Stomach (tissue), 9 donors: ENCODE measurements around the gene STS. TPM values are rescaled to one million over a fixed set of nuclear protein-coding genes. Genes with fewer than 3 reads are reported as not detected.

Experiments used
- DNase-seq, 2 donors: peaks; one replicate each; pipeline versions ENCODE4 v3.0.0 to v3.0.0-alpha.2; 2013 to 2019
- H3K27ac ChIP-seq, 5 donors: fragments of 200-600 bp in 4 of 5; sonication (generic) in 4 of 5; one replicate each; pipeline ENCODE4 v1.5.1; 2013 to 2019; ENCODE audit warnings: mild to moderate bottlenecking in 1 of 5, moderate library complexity in 1 of 5
- H3K27me3 ChIP-seq, 3 donors: fragments of 200-600 bp; sonication (generic); one replicate each; pipeline ENCODE4 v1.5.1; 2017 to 2019; ENCODE audit warnings: mixed run types in 1 of 3
- H3K36me3 ChIP-seq, 4 donors: fragments of 200-600 bp; sonication (generic); 1 replicate in 3 of 4; 2 replicates in 1 of 4; pipeline ENCODE4 v1.5.1; 2016 to 2019
- H3K4me1 ChIP-seq, 4 donors: fragments of 200-600 bp; sonication (generic); one replicate each; pipeline ENCODE4 v1.5.1; 2016 to 2019
- H3K4me3 ChIP-seq, 4 donors: fragments of 200-600 bp; sonication (generic) in 3 of 4; one replicate each; pipeline ENCODE4 v1.5.1; 2016 to 2019; ENCODE audit warnings: mild to moderate bottlenecking in 1 of 4
- H3K9me3 ChIP-seq, 4 donors: fragments of 200-600 bp; sonication (generic); one replicate each; pipeline ENCODE4 v1.5.1; 2016 to 2019
- EP300 ChIP-seq: sonication (generic); formaldehyde crosslinking; IDR thresholded peaks from one replicate; pipeline ENCODE4 v1.6.1; 2017; ENCODE audit warnings: antibody characterized with exemption
- POLR2A ChIP-seq, 4 donors: fragments of 450-650 bp; IDR thresholded peaks; one replicate each; pipeline ENCODE4 v1.6.1; 2016; ENCODE audit warnings: antibody characterized with exemption in 4 of 4, control low read depth in 2 of 4, mild to moderate bottlenecking in 1 of 4, moderate library complexity in 1 of 4
- POLR2AphosphoS5 ChIP-seq, 3 donors: sonication (generic); formaldehyde crosslinking; IDR thresholded peaks; one replicate each; pipeline ENCODE4 v1.6.1; 2016; ENCODE audit warnings: antibody characterized with exemption in 3 of 3
- WGBS, 5 donors: extraction: QIAGEN DNeasy Blood & Tissue Kit in 3 of 5; methylation state at CpG; one replicate each; pipeline versions ENCODE4 v1.1.5 to v1.1.7; 2013 to 2018; 5-methylcytosine and 5-hydroxymethylcytosine counted together
- intact Hi-C: fragments of 100-400 bp; cut with DNase I; formaldehyde crosslinking; loops from one replicate; pipeline ENCODE4 v1.15.1; 2023; ENCODE audit warnings: low total_unique reads
- polyA plus RNA-seq, 3 donors: library from polyadenylated mRNA; stranded (reverse); fragments of 200-250 nt; gene quantifications; one replicate each; pipeline ENCODE4 v1.2.3, GENCODE V29; 2013
- total RNA-seq, 5 donors: library from RNA; depleted of rRNA; stranded (reverse); fragments of >200 nt; gene quantifications; one replicate each; pipeline versions ENCODE4 v1.1.0 to v1.2.3, GENCODE V29; 2014 to 2016
- TF ChIP-seq, protein P1 (sequence below), 7 experiments: fragments of 450-650 bp in 4 of 7; fragments of 200-600 bp in 3 of 7; sonication (generic) in 3 of 7; IDR thresholded peaks; one replicate each; pipeline ENCODE4 v1.5.1; 2016 to 2019; ENCODE audit warnings: antibody characterized with exemption in 7 of 7, control low read depth in 2 of 7, mild to moderate bottlenecking in 1 of 7
- donor health status: healthy with polysubstance abuse.
- donor health status: Bipolar disorder and iron deficiency.
- donor health status: healthy.

The STS gene
- total and polyA plus RNA-seq, 8 donors, result 2.1 to 13.4 (median 7.4) TPM

DNA sequence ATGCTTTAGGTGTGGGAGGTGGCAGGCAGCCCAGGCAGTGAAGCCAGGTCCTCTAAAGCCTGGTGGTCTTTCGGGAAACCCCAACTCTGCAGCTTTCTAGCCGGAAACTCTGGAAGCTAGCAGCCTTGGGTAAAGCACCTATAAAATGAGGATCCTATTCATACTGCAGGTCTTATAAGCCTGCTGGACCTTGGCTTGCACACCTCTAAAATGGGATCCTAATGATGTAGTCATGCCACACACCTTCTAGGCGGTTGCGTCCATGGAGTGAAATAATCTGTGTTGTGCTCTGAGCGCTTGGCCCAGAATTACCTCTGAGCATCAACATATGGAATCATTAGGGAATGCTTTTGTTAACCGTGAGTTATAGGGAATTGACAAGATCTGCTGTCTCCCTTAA is 36.0 kb upstream of the STS start:
- Histone ChIP-seq H3K4me1 (peaks cover 0 to 42% (median 11%) of the 10 kb centered on the region in 4 donors), H3K9me3 (no peaks in the 10 kb centered on the region), H3K36me3 (peaks cover 0 to 8% (median 0%) of the 10 kb centered on the region in 4 donors), H3K27ac (no peak overlapping the region), H3K4me3 (no peak overlapping the region), H3K27me3 (no peaks in the 10 kb centered on the region)
- intact Hi-C loops, result no loop called here
- DNase-seq, result no peak
- WGBS, 5 donors, result 95 to 100% (median 98%) methylated on average over 6 of the region's 6 CpGs
- no peak for TF ChIP-seq POLR2A (IDR thresholded peaks at IDR 0.05)
- no peak for TF ChIP-seq EP300
- no peak for TF ChIP-seq POLR2AphosphoS5 (IDR thresholded peaks at IDR 0.05)
- TF ChIP-seq, protein P1, sequence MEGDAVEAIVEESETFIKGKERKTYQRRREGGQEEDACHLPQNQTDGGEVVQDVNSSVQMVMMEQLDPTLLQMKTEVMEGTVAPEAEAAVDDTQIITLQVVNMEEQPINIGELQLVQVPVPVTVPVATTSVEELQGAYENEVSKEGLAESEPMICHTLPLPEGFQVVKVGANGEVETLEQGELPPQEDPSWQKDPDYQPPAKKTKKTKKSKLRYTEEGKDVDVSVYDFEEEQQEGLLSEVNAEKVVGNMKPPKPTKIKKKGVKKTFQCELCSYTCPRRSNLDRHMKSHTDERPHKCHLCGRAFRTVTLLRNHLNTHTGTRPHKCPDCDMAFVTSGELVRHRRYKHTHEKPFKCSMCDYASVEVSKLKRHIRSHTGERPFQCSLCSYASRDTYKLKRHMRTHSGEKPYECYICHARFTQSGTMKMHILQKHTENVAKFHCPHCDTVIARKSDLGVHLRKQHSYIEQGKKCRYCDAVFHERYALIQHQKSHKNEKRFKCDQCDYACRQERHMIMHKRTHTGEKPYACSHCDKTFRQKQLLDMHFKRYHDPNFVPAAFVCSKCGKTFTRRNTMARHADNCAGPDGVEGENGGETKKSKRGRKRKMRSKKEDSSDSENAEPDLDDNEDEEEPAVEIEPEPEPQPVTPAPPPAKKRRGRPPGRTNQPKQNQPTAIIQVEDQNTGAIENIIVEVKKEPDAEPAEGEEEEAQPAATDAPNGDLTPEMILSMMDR (IDR thresholded peaks at IDR 0.05), result no peak

DNA sequence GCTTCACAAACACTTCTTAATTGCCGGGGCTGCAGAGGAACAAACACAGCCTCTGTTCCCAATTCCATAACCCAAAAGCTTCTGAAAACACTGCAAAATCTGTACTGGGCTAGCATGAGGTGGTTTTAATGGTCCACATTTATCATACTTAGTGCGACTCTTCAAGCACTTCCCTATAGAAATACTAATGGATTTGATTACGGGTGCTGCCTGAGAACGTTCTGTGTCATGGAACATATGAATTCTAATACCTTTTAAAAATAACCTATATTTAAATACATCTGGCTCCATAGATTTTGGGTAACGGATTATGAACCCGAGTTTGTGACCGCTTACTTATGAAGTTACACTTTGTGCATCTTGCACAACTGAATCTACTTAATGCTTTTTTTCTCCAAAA is 35.4 kb upstream of the STS start:
- H3K27ac ChIP-seq, result no peak overlapping the region
- 93 to 98% (median 93%) methylated on average over 7 of the region's 7 CpGs for WGBS, 5 donors
- no peak for DNase-seq
- no peak for TF ChIP-seq EP300
- no peak for TF ChIP-seq POLR2AphosphoS5 (IDR thresholded peaks at IDR 0.05)
- TF ChIP-seq, protein P1 (IDR thresholded peaks at IDR 0.05), result no peak
- no peak for TF ChIP-seq POLR2A (IDR thresholded peaks at IDR 0.05)
- intact Hi-C loops, result no loop called here
- H3K36me3 ChIP-seq, result peaks cover 0 to 8% (median 0%) of the 10 kb centered on the region in 4 donors
- H3K27me3 ChIP-seq, result no peaks in the 10 kb centered on the region
- H3K4me3 ChIP-seq, result no peak overlapping the region
- H3K4me1 ChIP-seq, result peaks cover 0 to 42% (median 11%) of the 10 kb centered on the region in 4 donors
- no peaks in the 10 kb centered on the region for H3K9me3 ChIP-seq

DNA sequence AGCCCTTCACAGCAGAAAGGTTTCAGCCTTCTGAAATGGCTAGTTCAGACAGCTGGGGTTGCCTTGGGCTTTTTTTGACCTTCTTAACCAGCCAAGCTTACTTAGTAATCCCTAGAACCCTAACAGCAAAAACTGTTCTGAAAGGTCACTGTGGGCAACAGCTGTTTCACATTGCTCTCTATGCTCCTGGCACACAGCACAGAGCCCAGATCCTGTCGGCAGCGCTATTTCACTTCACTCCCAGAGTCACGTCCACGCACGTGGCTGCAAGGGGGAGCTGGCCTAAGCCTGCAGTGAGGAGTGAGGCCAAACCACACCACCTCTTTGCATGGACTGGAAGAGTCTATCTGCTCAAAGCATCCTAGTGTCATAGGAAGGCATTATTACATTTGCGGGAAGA is 32.0 kb upstream of the STS start:
- intact Hi-C loops, result no loop called here
- no peak for DNase-seq
- 38 to 61% (median 57%) methylated on average over 5 to 6 of the region's 6 CpGs for whole genome bisulfite sequencing, 5 donors
- H3K9me3 ChIP-seq, result no peaks in the 10 kb centered on the region
- no peaks in the 10 kb centered on the region for H3K27me3 ChIP-seq
- H3K4me1 ChIP-seq, result peaks cover 0 to 49% (median 11%) of the 10 kb centered on the region in 4 donors
- no peak for TF ChIP-seq EP300
- H3K27ac ChIP-seq, result no peak overlapping the region
- no peaks in the 10 kb centered on the region for H3K36me3 ChIP-seq
- H3K4me3 ChIP-seq, result no peak overlapping the region

DNA sequence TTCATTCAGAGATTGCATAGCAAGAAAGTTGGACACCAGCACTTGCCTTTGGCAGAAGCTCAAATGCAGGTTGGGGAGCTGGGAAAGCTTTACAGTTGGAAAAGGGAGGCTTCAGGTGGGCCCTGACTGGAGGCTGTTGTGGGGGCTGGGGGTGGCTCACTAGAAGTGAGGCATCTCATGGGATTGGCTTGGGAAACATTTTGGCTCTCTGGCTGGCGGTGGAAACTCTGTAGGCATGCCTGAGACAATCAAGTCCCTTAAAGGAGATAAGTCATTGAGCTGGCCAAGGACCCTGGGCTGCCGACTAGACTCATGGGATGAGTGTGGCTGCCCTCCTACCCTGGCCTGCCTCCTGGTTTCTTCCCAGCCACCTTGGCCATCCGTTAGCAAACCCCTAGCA is 31.4 kb upstream of the STS start:
- TF ChIP-seq EP300, result no peak
- TF ChIP-seq, protein P1 (IDR thresholded peaks at IDR 0.05), result no peak
- no peak for TF ChIP-seq POLR2A (IDR thresholded peaks at IDR 0.05)
- no peaks in the 10 kb centered on the region for H3K27me3 ChIP-seq

DNA sequence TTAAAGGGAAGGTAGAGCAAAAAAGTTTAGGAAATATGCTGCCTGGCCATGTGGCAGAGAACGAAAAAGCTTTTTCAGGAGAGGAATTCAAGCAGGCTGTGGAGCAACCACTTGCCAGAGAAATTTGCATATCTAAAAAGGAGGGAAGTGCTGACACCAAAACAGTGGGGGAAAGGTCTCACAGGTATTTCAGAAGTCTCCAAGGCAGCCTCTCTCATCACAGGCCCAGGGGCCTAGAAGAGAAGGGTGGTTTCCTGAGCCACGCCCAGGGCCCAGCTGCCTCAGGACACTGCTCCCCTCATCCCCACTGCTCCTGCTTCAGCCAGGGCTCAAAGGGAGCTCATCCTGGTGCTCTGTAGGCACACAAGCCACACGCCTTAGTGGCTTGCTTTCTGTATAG is 29.9 kb upstream of the STS start:
- 94 to 97% (median 96%) methylated on average over 3 of the region's 3 CpGs for WGBS, 5 donors

More for the DNA sequence above, 31.4 kb upstream of the STS start:
- DNase-seq, result no peak
- 86 to 100% (median 95%) methylated on average over 1 to 3 of the region's 3 CpGs for WGBS, 5 donors
- Histone ChIP-seq H3K4me1 (peaks cover 0 to 49% (median 15%) of the 10 kb centered on the region in 4 donors), H3K27ac (no peak overlapping the region), H3K9me3 (no peaks in the 10 kb centered on the region), H3K36me3 (no peaks in the 10 kb centered on the region), H3K4me3 (no peak overlapping the region)
- intact Hi-C loops, result no loop called here

More for the DNA sequence above, 29.9 kb upstream of the STS start:
- H3K27me3 ChIP-seq, result no peaks in the 10 kb centered on the region
- no peak overlapping the region for H3K4me3 ChIP-seq
- DNase-seq, result no peak
- peaks cover 0 to 63% (median 28%) of the 10 kb centered on the region in 4 donors for H3K4me1 ChIP-seq
- no peaks in the 10 kb centered on the region for H3K9me3 ChIP-seq
- H3K27ac ChIP-seq, result peak overlapping the region in 1 of 5 donors; percentile 32
- intact Hi-C loops, result no loop called here
- TF ChIP-seq EP300 (no peak), POLR2AphosphoS5 (IDR thresholded peaks at IDR 0.05) (no peak), POLR2A (IDR thresholded peaks at IDR 0.05) (no peak)
- no peaks in the 10 kb centered on the region for H3K36me3 ChIP-seq
